Caki2 (cell line): ENCODE results near the gene SPACA7. TPM values are rescaled to one million over a fixed set of nuclear protein-coding genes. Genes with fewer than 3 reads are reported as not detected.

Source experiments
- DNase-seq: peaks from one replicate; pipeline ENCODE4 v3.0.0-alpha.2; 2015; ENCODE audit warnings: low read depth
- in situ Hi-C: cut with HindIII; loops from 2 replicates; pipeline ENCODE4 v1.10.0; 2016; ENCODE audit warnings: low sequenced_read_pairs, low pct_unique_long_range_greater_than_20kb, mixed read lengths
- total RNA-seq: library from RNA; depleted of rRNA; stranded (reverse); fragments of >200 nt; shearing (Covaris generic); gene quantifications from 2 replicates; pipeline ENCODE4 v1.2.3, GENCODE V29; 2014; ENCODE audit warnings: low replicate concordance

The SPACA7 gene
- total RNA-seq, 1 experiment from 2014 or later: not detected

DNA sequence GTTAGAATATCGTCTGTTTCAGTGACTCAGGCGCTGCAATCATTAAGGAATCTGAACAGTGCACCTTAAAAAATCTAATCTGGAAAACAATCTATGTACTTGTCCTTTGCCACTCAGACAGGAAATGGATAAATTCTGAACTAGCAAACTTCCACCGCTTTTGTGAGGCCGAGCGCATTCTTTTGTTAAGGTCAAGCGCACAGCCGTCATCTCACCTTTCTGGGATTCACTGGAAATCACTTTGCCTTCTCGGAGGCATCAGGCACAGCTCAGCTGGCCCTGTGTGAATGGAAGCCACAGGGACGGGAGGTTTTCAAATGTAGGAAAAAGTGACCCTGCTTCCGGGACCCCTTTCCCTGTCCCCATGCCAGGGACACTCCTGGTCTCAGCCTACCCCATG, 28.2 kb upstream of the SPACA7 start:
- DNase-seq: no peak
- in situ Hi-C loops: no loop called here

DNA sequence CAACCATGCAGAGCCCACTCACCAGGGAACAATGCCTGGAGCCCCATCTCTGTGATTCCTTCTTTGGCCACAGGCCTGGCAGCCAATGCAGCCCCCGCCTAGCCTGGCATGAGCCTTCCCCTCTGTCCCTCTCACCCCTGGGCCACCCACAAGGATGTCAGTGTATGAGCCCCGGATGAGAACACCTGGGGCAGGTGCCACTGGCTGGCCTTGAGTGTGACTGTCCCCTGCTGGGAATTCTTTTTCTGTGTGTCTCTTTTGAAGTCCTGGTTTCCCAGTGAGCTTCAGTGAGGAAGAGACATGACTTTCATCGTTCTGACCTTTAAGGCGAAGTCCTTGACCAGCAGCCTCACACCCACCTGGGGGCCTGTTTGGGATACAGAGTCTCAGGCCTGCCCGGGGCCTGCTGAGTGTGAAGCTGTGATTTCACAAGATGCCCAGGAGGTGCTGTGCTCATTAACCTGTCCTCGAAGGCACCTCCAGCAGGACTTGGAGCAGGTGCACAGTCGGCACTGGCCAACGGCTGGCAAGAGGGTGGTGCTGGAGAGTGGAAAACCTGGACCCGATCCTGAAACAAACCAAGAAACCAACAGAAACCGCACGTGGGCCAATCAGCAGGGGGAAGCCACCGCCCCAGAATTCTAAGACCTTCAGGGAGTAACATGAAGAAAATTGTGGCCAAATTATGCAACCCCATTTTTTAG, 27.4 kb upstream of the SPACA7 start:
- in situ Hi-C loops: no loop called here
- no peak for DNase-seq

DNA sequence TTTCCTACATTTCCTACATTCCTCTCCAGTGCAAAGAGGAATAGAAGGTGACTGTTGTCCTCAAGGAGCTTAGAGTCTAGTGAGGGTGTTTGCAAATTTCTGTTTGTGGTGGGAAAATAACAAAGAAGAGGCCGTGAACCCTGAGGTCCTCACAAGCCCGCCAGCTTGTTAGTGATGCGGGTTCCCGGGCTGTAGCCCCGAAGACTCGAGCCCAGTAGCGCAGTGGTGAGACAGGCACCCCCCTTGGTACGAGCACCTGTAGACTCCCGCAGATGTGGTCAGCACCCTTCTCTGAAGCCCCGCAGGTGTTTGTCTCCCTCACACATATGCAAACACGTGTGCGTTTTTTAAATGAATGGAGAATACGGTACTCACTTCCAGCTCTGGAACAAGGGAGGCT, 26.5 kb upstream of the SPACA7 start:
- DNase-seq: no peak
- in situ Hi-C loops: no loop called here

DNA sequence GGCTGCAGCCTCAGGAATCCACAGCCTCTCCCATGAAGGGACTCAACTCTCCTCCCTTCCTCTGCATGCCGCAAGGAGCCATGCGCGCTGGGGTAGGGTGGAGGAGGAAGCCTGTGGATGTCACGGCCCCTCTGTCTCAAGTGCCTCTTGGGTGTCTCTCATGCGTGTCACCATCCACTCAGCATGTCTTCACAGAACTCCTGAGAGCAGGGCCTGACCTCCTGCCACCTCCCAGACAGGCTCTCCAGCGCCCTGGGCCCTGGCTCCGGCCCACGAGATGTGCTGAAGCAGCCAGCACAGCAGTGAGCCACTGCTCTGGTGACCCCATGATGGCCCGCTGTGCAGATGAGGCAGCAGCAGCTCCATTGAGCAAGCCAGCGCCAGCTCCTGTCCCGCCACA, 25.9 kb upstream of the SPACA7 start:
- in situ Hi-C loops: no loop called here

DNA sequence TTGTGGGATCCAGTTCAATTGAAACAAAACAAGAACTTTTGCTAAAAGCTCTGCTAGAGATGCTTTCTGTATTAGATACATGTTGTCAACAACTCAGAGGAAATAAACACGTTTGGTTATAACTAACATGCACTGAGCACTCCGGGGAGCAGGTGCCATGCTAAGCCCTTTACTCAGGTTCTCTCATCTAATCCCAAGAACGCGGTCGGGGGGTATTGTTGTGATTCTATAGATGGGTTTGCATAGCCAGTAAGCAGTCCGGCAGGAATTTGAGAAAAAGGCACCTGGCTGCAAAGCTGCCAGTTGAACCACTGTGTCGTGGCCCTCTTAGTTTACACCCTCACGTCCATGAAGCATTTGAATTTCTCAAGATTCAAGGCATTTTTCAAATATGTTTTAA, 24.3 kb upstream of the SPACA7 start:
- no peak for DNase-seq
- in situ Hi-C loops: no loop called here

More for the DNA sequence above, 25.9 kb upstream of the SPACA7 start:
- DNase-seq: no peak

DNA sequence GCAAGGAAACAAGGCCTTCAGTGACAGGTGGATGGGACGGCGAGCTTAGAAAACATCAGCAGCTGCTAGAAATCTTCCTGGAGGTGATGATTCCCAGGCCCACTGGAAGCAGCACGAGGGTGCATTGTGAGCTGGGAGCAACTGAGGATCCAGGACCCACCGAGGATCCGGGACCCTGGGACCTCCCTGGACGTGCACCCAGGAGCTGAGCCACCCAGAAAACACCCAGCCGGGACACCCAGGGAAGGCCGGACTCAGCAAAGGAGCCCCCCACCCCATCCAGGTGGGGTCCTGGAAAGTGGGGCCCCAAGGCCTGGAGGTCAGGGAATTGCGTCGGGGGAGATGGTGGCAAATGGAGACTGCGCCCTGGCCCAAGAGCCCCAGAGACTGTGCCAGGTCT, 22.3 kb upstream of the SPACA7 start:
- no peak for DNase-seq
- in situ Hi-C loops: no loop called here

DNA sequence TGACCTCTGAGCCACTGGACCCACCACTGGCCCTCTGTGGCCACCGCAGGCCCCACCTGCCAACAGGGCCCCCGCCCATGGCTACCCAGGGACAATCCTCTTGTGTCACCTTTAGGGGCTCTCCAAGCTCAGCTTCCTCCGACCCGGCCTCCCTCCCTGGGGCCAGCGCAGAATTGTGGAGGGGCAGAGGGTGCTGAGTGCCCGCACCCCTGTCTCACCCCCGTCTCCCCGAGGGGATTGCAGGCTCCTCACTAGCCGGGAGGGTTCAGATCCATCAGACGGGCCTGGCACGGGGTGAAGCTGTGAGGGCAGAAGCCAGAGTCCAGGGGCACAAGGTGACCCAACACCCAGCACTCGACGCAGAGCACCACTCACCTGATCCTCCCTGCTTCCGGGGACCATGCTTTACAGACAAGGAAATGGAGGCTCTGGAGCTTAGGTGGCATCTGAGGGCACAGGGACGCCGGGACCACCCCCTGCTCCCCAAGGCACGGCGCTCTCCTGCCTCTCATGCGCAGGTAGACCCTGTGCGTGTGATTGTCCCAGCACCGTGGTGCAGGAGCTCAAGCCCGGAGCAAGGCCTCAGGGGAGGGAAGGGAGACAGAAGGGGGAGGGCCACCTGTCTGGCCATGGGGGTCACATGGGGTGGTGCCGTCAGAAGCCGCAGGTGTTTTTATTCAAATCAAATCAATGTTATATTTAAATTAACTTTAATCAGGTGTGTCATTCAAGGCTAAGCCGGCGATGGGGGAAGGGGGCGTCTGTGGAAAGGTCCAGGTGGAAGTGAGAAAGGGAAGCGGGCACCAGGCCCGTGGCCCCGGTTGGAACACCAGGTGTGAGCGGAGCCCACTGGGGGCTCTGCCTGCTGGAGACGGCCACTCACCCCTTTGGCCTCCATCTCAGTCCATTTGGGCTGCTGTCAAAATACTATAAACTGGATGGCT, 21.6 kb upstream of the SPACA7 start:
- no peak for DNase-seq
- in situ Hi-C loops: no loop called here

DNA sequence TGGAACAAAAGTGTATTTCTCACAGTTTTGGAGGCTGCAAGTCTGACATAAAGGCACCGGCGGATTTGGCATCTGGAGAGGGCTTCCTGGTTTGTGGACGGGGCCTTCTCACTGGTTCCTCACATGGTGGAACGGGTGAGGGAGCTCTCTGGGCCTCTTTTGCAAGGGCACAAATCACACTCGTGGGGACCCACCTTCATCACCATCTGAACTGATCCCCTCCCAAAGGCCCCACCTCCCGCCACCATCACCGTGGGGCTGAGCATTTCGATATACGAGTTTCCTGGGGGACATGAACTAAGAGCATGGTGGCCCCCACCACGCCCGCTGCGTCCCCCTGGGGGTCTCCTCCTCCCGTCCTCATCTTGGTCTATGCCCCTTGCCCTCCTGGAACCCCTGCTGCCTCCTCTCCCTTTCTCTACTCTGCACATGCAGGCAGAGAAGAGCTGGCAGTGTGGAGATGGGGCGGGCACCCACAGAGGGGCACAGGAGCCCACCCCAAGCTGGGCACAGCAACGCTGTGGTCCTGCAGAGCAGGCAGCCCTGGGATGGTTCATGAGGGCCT, 20.8 kb upstream of the SPACA7 start:
- in situ Hi-C loops: no loop called here
- DNase-seq: no peak

DNA sequence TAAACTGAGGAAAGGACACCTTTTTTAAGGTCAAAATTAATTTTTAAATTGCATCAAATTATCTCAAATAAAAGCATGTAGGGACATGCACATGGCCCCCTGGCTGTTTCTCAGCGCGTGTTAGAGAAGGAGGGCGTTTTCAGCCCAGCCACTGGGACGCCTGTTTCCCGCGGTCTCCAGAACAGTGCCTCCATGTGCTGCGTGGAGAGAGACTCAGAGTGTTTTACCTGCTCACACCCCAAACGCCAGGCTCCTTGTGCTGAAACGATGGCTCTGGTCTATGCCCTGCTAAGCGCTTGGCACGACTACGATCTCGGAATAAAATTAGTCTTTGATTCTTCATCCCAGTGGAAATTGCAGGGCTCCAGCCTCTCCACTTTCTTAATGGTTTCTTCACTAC, 20.0 kb upstream of the SPACA7 start:
- no peak for DNase-seq
- in situ Hi-C loops: no loop called here

DNA sequence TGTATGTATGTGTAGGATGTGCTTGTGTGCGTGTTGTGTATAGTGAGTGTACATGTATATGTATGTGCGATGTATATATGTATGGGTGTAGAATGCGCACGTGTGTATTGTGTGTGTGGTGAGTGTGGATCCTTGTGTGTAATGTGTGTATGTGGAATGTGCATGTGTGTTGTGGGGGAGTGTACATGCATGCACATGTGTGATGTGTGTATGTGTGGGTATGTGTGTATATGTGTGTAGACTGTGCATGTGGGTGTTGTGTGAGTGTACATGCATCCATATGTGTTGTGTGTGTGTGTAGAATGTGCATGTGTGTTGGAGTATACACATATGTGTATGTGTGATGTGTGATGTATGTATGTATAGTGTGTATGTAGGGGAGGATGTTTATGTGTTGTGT, 18.0 kb upstream of the SPACA7 start:
- no peak for DNase-seq
- in situ Hi-C loops: no loop called here

DNA sequence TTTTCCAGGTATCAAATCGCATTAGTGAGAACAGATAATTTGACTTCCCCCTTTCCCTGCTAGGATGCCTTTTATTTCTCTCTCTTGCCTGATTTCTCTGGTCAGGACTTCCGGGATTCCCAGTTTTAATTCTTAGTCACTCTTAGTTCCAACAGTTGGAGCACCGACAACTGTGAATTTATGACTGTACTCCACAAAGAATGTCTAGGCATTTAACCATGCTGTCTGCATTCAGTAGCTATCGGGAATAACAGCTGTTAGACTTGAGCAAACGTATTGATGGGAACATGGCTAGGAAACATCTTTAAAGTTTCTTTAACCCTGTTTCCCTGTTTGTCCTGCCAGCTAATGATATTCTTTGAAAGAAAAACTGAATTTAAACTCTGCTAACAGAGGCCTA, 14.1 kb upstream of the SPACA7 start:
- DNase-seq: no peak
- in situ Hi-C loops: no loop called here

DNA sequence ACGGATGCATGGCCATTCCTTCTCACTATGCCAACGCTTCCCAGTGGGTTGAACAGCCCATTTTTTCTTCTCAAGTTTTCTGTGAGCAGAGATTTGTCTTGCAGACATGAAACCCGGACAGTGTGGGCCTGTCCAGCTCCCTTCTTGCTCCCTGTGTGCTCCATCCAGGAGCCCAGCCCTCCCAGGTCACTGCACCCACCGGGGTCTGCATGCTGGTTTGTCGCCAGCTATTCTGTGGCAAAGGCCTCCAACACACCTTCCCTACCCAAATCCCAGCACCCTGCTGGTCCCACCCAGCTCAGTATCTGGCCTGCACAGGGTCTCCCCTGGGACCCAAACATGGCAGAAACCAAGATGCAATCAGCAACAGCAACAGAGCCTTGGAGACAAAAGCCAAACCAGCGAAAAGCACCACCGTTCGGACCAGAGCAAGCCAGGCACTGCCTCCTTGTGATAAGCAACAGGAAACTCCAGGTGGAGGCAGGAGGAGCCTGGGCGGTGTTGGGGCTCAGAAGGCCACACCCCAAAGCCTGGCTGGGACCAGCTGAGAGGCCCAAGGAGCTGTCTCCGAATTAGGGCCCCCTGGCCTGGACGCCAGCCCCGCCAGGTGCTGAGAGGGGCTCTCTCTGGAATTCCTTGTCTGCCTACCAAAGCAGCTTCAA, 12.2 kb upstream of the SPACA7 start:
- in situ Hi-C loops: no loop called here
- no peak for DNase-seq

DNA sequence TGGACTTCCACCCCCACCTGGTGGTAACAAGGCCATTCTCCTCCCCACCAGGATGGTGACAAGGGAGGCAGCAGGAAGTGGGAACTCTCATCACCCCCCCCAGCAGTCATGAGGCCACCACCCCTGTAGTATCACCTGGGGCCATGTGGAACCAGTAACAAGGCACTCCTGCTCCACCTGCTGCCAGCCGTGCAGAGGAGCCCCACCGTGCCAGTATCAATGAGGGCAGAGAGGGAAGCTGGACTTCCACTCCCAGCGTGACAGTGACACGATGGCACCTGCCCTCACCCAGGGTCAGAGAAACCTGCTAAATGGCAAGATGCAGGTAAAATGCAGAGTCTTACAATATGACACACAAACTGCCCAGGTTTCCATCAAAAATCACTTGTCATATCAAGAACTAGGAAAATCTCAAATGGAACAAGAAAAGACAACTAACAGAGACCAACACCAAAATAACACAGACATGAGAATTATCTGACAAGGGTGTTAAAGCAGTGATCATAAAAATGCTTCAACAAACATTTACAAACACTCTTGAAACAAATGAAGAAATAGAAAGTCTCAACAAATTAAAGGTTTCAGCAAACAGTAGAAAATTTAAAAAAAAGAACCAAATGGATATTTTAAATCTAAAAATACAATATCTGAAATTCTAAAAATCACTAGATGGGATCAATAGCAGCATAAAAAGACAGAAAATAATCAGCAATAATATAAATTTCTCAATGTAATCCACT, 9.1 kb upstream of the SPACA7 start:
- in situ Hi-C loops: no loop called here
- DNase-seq: no peak

DNA sequence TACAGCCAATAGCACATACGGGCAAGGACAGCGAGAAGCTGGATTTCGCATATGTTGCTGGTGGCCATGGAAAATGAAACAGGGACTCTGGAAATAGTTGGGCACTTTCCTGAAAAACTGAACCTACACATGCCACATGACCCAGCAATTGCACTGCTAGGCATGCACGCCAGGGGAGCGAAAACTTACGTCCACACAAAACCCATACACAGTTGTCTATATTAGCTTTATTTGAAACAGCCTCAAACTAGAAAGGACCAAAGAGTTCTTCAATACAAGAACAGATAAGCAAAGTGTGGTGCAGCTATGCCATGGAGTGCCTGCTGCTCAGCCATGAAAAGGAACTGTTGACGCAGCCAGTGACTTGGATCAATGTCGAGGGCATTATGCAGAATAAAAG, 7.3 kb upstream of the SPACA7 start:
- in situ Hi-C loops: no loop called here
- no peak for DNase-seq

DNA sequence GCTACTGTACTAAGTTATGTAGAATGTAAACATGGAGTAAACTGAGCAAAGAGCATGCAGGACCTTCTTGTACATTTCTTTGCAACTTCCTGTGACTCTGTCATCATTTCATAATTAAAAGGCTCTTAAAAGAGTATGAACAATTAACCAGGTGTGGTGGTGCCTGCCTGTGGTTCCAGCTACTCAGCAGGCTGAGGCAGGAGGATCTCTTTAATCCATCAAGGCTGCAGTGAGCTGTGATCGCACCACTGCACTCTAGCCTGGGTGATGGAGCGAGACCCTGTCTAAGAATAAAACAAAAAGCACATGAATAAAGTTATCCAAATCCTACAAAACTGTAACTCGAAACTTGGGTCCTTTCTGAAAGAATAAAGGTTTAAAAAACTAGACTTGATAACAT, 5.8 kb upstream of the SPACA7 start:
- DNase-seq: no peak
- in situ Hi-C loops: no loop called here

DNA sequence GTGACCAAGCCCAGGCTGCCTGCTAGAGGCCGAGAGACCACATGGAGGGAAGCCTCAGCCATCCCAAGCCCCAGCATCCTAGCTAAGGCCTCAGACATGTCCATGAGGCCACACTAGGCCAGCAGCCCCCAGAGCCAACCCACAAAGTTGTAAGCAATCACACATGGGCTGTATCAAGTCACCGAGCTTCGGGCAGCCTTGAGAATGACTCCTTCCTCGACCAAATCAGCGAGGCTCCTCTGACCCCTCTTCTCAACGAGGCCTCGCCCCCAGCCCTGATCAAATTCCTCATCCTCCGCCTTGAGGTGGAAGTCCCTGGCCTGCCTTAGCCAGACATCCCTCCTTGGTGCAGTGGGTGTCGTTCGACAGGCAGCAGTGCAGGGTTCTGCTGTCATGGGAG, 1.9 kb upstream of the SPACA7 start:
- DNase-seq: no peak
- in situ Hi-C loops: no loop called here

DNA sequence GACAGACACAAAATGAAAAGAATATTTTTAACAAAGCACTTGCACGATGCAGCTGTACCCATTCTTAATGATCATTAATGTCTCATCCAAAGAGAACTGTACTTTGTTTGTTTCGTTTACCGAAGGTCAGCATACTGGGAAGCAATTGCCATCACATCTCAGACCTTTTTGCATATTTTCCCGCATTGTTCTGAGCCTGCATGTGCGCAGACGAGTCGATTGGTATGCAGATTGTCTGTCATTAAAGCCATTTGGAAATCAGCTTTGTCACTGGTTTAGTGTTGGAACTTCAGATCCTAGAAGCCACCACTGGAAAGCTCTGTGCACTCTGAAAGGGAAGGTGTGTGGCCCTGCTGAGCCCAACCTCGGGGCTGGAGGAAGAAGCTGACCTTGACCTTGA, 15.6 kb downstream of the SPACA7 start:
- no peak for DNase-seq
- in situ Hi-C loops: no loop called here

DNA sequence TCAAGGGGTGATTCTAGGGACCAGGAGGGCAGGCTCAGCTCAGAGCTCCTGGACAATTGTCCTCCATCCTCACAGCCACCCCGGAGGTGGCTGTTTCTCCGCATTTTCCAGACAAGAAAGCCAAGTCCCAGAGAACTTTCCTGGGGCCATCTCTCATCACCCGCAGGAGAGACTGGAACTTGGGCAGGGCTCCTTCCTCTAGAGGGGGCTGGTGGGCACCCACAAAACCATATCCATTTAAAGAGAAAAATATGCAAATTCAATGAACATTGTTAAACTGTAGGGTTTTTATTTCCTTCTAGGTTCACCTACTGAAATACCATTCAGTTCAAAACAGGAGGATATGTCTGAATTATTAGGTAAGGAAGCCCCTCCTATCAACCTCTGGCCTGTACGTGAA, 16.6 kb downstream of the SPACA7 start:
- no peak for DNase-seq
- in situ Hi-C loops: no loop called here
